ENCODE data around the gene INTS12.
A peak's percentile ranks its signal among the peaks of the same experiment; 100 is the strongest.
"Not testable (repeated sequence)": the region's sequence is repeated elsewhere in the genome, so short reads cannot be mapped to it uniquely, and the experiment has no call there.

INTS12 gene

GRCh38 chr4:105708181-105709080 is at the start of gene INTS12, which contains the start of gene GSTCD:
Gene INTS12 (minus strand): TSS chr4:105708689. CDS start chr4:105700005, 8,684 bp downstream.
Gene GSTCD (plus strand): TSS chr4:105708784. CDS start chr4:105717614, 8,830 bp downstream.
- Histone ChIP-seq H3K4me1 (ENCODE audit: control insufficient read depth, insufficient read depth, low read length) (peaks cover 7% of the 10 kb centered on the region; the same call in 1 of the 2 replicates), H3K9ac (ENCODE audit: low read length) (peak within 1 kb of the TSS; percentile 90), H3K36me3 (ENCODE audit: control insufficient read depth, insufficient read depth, low read length) (no peaks in the 10 kb centered on the region), H3K27me3 (ENCODE audit: control insufficient read depth, insufficient read depth, low read length) (no peaks in the 10 kb centered on the region), H3K4me3 (ENCODE audit: low read depth, low read length) (peak within 1 kb of the TSS; percentile 90), H3K27ac (ENCODE audit: low read depth, low read length) (peak within 1 kb of the TSS; percentile 80), H3K9me3 (ENCODE audit: control insufficient read depth, insufficient read depth, low read depth, low read length) (no peaks in the 10 kb centered on the region)

DNA sequence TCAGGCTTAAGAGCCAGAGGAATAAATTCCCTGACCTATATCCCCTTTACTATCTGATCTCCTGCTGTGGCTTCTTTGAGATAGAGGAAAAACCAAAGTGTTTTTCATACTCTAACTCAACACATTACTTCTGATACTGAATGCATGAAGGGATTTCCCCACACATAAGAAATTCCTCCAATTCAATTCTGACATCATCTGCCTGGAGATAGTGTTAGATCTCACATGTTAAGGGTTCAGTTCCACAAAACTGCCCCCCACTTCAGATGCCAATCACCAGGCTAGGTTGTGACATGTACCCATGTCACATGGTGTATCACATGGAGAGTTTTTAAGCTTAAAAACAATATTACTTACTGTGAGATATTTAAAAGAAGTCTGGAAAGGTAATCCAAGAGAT is 46.9 kb upstream of the INTS12 start:
- Histone ChIP-seq H3K9ac (ENCODE audit: low read length) (no peak overlapping the region), H3K4me1 (ENCODE audit: control insufficient read depth, insufficient read depth, low read length) (no peaks in the 10 kb centered on the region), H3K27me3 (ENCODE audit: control insufficient read depth, insufficient read depth, low read length) (no peaks in the 10 kb centered on the region), H3K4me3 (ENCODE audit: low read depth, low read length) (no peak overlapping the region), H3K9me3 (ENCODE audit: control insufficient read depth, insufficient read depth, low read depth, low read length) (no peaks in the 10 kb centered on the region), H3K36me3 (ENCODE audit: control insufficient read depth, insufficient read depth, low read length) (no peaks in the 10 kb centered on the region), H3K27ac (ENCODE audit: low read depth, low read length) (no peak overlapping the region)

GRCh38 chr4:105753361-105753760 is 44.9 kb upstream of the INTS12 start:
- Histone ChIP-seq H3K4me1 (ENCODE audit: control insufficient read depth, insufficient read depth, low read length) (no peaks in the 10 kb centered on the region), H3K27me3 (ENCODE audit: control insufficient read depth, insufficient read depth, low read length) (no peaks in the 10 kb centered on the region), H3K36me3 (ENCODE audit: control insufficient read depth, insufficient read depth, low read length) (no peaks in the 10 kb centered on the region), H3K9me3 (ENCODE audit: control insufficient read depth, insufficient read depth, low read depth, low read length) (no peaks in the 10 kb centered on the region), H3K9ac (ENCODE audit: low read length) (no peak overlapping the region), H3K4me3 (ENCODE audit: low read depth, low read length) (no peak overlapping the region), H3K27ac (ENCODE audit: low read depth, low read length) (no peak overlapping the region)

GRCh38 chr4:105751718-105752299 is 43.3 kb upstream of the INTS12 start:
- H3K4me1 ChIP-seq (ENCODE audit: control insufficient read depth, insufficient read depth, low read length), result no peaks in the 10 kb centered on the region

DNA sequence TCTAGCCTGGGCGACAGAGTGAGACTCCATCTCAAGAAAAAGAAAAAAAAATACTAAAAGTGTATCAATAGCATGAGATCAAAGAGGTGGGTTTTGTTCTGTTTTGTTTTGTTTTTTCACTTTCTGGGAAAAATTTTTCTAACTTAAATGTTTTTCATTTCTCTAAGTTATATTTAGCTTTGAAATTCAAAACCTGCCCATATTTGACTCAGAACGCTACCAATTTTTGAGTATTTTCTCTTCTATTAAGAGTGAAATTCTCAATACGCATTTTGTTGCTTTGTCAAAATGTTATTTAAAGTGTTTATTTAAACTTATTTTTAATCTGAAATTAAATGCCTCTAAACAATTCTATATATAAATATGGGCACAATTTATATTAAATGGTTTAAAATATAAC is 39.7 kb upstream of the INTS12 start:
- Histone ChIP-seq H3K36me3 (ENCODE audit: control insufficient read depth, insufficient read depth, low read length) (peaks cover 3% of the 10 kb centered on the region; the same call in 1 of the 2 replicates), H3K4me3 (ENCODE audit: low read depth, low read length) (no peak overlapping the region), H3K4me1 (ENCODE audit: control insufficient read depth, insufficient read depth, low read length) (no peaks in the 10 kb centered on the region), H3K9ac (ENCODE audit: low read length) (no peak overlapping the region), H3K27ac (ENCODE audit: low read depth, low read length) (no peak overlapping the region), H3K27me3 (ENCODE audit: control insufficient read depth, insufficient read depth, low read length) (no peaks in the 10 kb centered on the region), H3K9me3 (ENCODE audit: control insufficient read depth, insufficient read depth, low read depth, low read length) (no peaks in the 10 kb centered on the region)

More at GRCh38 chr4:105751718-105752299, 43.3 kb upstream of the INTS12 start:
- Histone ChIP-seq H3K9ac (ENCODE audit: low read length) (no peak overlapping the region), H3K36me3 (ENCODE audit: control insufficient read depth, insufficient read depth, low read length) (peaks cover 2% of the 10 kb centered on the region; the same call in 1 of the 2 replicates), H3K9me3 (ENCODE audit: control insufficient read depth, insufficient read depth, low read depth, low read length) (no peaks in the 10 kb centered on the region), H3K27ac (ENCODE audit: low read depth, low read length) (no peak overlapping the region), H3K27me3 (ENCODE audit: control insufficient read depth, insufficient read depth, low read length) (no peaks in the 10 kb centered on the region), H3K4me3 (ENCODE audit: low read depth, low read length) (no peak overlapping the region)

- no peak overlapping the region for H3K9ac ChIP-seq (ENCODE audit: low read length)
- H3K36me3 ChIP-seq (ENCODE audit: control insufficient read depth, insufficient read depth, low read length), result peaks cover 15% of the 10 kb centered on the region
- H3K27ac ChIP-seq (ENCODE audit: low read depth, low read length), result no peak overlapping the region
- no peaks in the 10 kb centered on the region for H3K27me3 ChIP-seq (ENCODE audit: control insufficient read depth, insufficient read depth, low read length)
- H3K9me3 ChIP-seq (ENCODE audit: control insufficient read depth, insufficient read depth, low read depth, low read length), result peaks cover 13% of the 10 kb centered on the region
- no peak overlapping the region for H3K4me3 ChIP-seq (ENCODE audit: low read depth, low read length)
- no peaks in the 10 kb centered on the region for H3K4me1 ChIP-seq (ENCODE audit: control insufficient read depth, insufficient read depth, low read length)
These were observed 33.1 kb upstream of the INTS12 start for GRCh38 chr4:105741548-105741947.

- H3K27me3 ChIP-seq (ENCODE audit: control insufficient read depth, insufficient read depth, low read length); H3K4me3 ChIP-seq (ENCODE audit: low read depth, low read length); H3K27ac ChIP-seq (ENCODE audit: low read depth, low read length); H3K4me1 ChIP-seq (ENCODE audit: control insufficient read depth, insufficient read depth, low read length); H3K9ac ChIP-seq (ENCODE audit: low read length): not testable (repeated sequence)
- peaks cover 26% of the 10 kb centered on the region for H3K9me3 ChIP-seq (ENCODE audit: control insufficient read depth, insufficient read depth, low read depth, low read length)
- H3K36me3 ChIP-seq (ENCODE audit: control insufficient read depth, insufficient read depth, low read length), result peaks cover 28% of the 10 kb centered on the region
These were observed 26.7 kb upstream of the INTS12 start for GRCh38 chr4:105735217-105735616.

GRCh38 chr4:105729895-105730294 is 21.4 kb upstream of the INTS12 start:
- H3K4me3 ChIP-seq (ENCODE audit: low read depth, low read length); H3K27me3 ChIP-seq (ENCODE audit: control insufficient read depth, insufficient read depth, low read length); H3K4me1 ChIP-seq (ENCODE audit: control insufficient read depth, insufficient read depth, low read length); H3K9ac ChIP-seq (ENCODE audit: low read length); H3K9me3 ChIP-seq (ENCODE audit: control insufficient read depth, insufficient read depth, low read depth, low read length); H3K27ac ChIP-seq (ENCODE audit: low read depth, low read length): not testable (repeated sequence)
- peaks cover 23% of the 10 kb centered on the region for H3K36me3 ChIP-seq (ENCODE audit: control insufficient read depth, insufficient read depth, low read length)

- Histone ChIP-seq H3K4me1 (ENCODE audit: control insufficient read depth, insufficient read depth, low read length) (no peaks in the 10 kb centered on the region), H3K9ac (ENCODE audit: low read length) (no peak overlapping the region), H3K4me3 (ENCODE audit: low read depth, low read length) (no peak overlapping the region), H3K36me3 (ENCODE audit: control insufficient read depth, insufficient read depth, low read length) (peaks cover 35% of the 10 kb centered on the region), H3K27ac (ENCODE audit: low read depth, low read length) (no peak overlapping the region), H3K9me3 (ENCODE audit: control insufficient read depth, insufficient read depth, low read depth, low read length) (no peaks in the 10 kb centered on the region), H3K27me3 (ENCODE audit: control insufficient read depth, insufficient read depth, low read length) (no peaks in the 10 kb centered on the region)
These were observed 17.1 kb upstream of the INTS12 start for GRCh38 chr4:105725623-105726022.

GRCh38 chr4:105719204-105719603 is 10.7 kb upstream of the INTS12 start:
- Histone ChIP-seq H3K4me1 (ENCODE audit: control insufficient read depth, insufficient read depth, low read length) (no peaks in the 10 kb centered on the region), H3K27ac (ENCODE audit: low read depth, low read length) (no peak overlapping the region), H3K9ac (ENCODE audit: low read length) (no peak overlapping the region), H3K27me3 (ENCODE audit: control insufficient read depth, insufficient read depth, low read length) (no peaks in the 10 kb centered on the region), H3K36me3 (ENCODE audit: control insufficient read depth, insufficient read depth, low read length) (peaks cover 29% of the 10 kb centered on the region), H3K9me3 (ENCODE audit: control insufficient read depth, insufficient read depth, low read depth, low read length) (peaks cover 8% of the 10 kb centered on the region), H3K4me3 (ENCODE audit: low read depth, low read length) (no peak overlapping the region)

- no peak overlapping the region for H3K4me3 ChIP-seq (ENCODE audit: low read depth, low read length)
- no peaks in the 10 kb centered on the region for H3K27me3 ChIP-seq (ENCODE audit: control insufficient read depth, insufficient read depth, low read length)
- H3K4me1 ChIP-seq (ENCODE audit: control insufficient read depth, insufficient read depth, low read length), result no peaks in the 10 kb centered on the region
- no peak overlapping the region for H3K9ac ChIP-seq (ENCODE audit: low read length)
- H3K9me3 ChIP-seq (ENCODE audit: control insufficient read depth, insufficient read depth, low read depth, low read length), result peaks cover 8% of the 10 kb centered on the region
- H3K27ac ChIP-seq (ENCODE audit: low read depth, low read length), result no peak overlapping the region
- H3K36me3 ChIP-seq (ENCODE audit: control insufficient read depth, insufficient read depth, low read length), result peaks cover 17% of the 10 kb centered on the region
These were observed 7.3 kb upstream of the INTS12 start for GRCh38 chr4:105715692-105716278.
